SHP77 treated with DMSO at 0.1 percent for 48 hours (cell line): ENCODE results near the gene RAPGEF6.
"Not testable (repeated sequence)": the region's sequence is repeated elsewhere in the genome, so short reads cannot be mapped to it uniquely, and the experiment has no call there.

Source experiments
- DNase-seq: peaks from one replicate; lab custom pipeline; 2025; lab: John Stamatoyannopoulos, UW

Gene RAPGEF6

DNA sequence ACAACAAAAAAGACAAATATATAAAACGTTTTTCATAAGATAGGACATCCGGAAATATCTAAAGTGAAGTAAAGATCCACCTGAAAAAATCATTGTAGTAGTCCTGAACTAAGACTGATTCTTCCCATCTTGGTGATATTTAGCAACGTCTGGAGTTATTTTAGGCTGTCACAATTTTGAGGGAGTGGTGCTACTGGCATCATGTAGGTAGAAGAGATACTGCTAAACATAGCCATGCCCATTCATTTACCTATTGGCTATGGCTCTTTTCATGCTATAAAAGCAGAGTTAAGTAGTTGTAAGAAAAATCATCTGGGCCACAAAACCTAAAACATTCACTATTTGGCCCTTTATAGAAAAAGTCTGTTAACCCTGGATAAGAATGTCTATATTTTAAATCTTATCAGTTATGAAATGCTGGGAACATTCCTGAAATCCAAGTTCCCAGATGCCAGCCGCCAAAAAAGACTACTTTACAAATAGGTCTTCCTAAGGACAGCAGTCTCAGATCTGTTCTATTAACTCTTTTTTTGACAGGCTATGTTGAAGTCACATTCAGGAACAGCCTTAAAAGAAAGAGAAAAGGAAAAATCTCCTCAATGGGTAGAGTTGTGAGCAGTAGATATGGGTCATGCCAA lies 27.0 kb downstream of the RAPGEF6 start:
- DNase-seq: no peak

DNA sequence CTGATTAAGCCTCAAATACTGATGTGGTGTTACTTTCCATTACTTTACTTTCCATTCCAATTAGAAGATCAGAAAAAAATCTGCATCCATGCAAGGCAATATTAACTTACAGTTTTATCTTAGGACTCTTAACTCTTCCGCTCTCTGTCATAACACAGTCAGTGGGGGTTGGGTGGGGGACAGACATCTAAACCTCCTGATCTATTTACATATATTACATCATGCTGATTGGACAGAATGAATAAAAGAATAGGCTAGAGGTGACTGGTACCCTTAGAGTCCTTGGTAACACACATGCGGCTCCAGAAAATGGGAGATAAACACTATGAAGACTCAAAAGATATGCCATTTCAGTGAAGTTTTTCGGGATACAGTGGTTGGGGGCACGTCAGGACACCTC lies 27.6 kb downstream of the RAPGEF6 start:
- no peak for DNase-seq

DNA sequence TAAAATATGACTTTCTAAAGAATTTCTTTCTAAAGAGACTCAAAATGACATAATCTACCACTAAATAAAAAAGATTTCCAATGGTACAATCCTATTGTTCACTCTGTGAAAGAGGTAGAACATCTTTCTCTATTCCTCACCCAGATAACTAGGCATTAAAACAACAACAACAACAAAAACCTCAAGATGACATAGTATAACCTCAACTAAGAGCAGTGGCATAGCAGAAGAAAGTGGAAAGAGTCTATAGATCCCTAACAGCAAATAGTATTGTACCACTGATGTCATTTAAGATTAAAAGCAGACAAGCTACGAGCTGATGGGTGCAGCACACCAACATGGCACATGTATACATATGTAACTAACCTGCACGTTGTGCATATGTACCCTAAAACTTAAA lies 29.9 kb downstream of the RAPGEF6 start:
- no peak for DNase-seq

DNA sequence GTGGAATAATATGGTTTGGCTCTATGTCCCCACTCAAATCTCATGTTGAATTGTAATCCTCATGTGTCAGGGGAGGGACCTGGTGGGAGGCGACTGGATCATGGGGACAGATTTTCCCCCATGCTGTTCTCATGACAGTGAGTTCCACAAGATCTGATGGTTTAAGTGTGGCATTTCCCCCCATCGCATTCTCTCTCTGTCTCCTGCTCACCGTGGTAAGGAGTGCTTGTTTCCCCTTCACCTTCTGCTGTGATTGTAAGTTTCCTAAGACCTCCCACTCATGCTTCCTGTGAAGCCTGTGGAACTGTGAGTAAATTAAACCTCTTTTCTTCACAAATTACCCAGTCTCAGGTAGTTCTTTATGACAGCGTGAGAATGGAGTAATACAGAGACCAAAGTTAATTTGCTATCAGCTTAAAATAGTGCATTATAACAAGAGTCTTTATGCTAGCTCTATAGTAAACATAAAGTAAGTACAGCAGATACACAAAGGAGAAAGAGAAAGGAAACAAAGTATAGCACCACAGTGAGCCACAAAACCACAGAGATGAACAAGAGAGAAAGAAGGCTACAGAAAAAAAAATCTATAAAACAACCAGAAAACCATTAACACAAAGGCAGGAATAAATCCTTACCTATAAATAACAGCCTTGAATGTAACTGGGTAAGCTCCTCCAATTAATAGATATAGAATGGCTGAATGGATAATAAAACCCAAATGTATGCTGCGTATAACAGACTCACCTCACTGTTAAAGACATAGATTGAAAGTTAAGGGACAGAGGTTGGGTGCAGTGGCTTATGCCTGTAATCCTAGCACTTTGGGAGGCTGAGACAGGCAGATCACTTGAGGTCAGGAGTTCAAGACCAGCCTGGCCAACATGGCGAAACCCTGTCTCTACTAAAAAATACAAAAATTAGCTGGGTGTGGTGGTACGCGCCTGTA lies 39.7 kb downstream of the RAPGEF6 start:
- DNase-seq: no peak

DNA sequence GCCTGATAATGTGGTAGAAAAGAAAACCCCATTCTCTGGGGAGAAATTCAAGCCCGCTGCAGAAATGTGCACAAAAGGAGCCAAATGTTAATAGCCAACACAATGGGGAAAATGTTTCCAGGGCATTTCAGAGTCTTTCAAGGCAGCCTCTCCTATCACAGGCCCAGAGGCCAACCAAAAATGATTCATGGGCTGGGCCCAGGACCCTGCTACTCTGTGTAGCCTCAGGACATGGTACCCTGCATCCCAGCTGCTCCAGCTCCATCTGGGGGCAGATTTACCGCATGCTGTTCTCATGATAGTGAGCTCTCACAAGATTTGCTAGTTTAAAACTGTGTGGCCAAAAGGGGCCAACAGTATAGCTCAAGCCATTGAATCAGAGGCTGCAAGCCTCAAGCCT lies 41.1 kb downstream of the RAPGEF6 start:
- no peak for DNase-seq

DNA sequence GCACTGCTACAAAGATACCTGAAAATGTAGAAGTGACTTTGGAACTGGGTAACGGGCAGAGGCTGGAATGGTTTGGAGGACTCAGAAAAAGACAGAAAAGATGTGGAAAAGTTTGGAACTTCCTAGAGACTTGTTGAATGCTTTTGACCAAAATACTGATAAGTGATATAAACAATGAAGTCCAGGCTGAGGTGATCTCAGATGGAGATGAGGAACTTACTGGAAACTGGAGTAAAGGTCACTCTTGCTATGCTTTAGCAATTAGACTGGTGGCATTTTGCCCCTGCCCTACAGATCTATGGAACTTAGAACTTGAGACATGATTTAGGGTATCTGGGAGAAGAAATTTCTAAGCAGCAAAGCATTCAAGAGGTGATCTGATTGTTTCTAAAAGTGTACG lies 41.6 kb downstream of the RAPGEF6 start:
- DNase-seq: not testable (repeated sequence)

DNA sequence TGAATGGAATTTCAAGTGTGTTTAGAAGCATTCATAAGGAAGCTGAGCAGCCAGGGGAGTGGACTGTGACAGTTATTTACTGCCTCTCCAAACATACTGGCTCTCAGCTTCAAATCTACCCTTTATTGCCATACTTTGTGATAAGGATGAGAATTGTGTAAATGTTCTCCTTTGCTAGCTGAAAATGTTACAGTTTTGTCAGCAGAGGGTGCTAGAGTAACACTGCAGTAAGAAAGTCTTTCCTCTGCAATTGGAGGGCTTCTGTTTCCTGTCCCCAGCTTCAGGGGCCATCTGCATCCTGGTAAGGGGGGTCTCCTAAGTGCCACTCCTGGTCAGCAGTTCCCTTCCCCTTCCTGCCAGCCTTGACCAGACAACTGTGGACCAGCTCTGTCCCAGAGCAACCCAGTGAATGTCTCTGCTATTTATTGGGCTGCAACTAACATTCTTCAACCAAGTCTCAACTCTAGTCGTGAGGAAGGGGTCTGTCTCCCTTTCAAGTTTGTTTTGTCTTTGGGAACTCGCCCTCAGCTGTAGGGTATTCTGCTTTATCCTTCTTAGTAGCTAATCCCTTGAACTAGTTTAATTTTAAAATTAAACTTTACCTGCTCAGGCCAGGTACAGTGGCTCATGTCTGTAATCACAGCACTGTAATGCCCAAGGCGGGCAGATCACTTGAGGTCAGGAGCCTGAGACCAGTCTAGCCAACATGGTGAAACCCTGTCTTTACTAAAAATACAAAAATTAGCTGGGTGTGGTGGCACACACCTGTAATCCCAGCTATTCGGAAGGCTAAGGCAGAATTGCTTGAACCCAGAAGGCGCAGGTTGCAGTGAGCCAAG lies 45.3 kb downstream of the RAPGEF6 start:
- peak; percentile 66 for DNase-seq

DNA sequence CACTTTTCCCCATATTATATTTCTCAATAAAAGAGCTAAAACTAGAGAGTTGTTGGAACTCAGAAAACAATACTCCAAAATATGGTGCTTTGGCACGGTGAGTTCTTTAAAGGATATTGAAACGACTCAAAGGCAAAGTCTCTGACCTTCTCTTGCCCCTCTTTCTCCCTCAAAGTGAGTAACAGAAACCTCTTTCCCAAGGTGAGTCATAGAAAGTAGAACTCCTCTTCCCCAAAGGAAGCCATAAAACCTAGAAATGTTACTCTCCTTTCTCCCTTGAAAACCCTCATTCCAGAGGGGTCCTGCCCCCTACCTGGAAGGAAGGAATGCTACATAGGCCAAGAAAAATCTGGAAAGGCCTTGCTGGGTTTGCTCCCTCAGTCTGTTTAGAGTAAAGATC lies 47.5 kb downstream of the RAPGEF6 start:
- DNase-seq: no peak

DNA sequence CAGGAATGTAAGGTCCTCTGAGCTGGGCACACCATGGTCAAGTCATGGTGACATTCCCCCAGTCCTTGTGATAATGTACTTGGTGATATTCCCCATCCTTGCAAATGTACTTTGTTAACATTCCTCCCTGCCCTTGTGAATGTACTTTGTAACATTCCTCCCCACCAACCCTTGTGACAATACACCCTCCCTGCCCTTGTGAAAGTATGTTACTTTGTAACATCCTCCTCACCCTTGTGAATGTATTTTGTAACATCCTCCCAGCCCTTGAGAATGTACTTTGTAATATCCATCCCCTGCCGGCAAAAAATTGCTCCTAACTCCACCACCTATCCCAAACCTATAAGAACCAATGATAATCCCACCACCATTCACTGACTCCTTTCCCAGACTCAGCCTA lies 53.3 kb downstream of the RAPGEF6 start:
- no peak for DNase-seq

DNA sequence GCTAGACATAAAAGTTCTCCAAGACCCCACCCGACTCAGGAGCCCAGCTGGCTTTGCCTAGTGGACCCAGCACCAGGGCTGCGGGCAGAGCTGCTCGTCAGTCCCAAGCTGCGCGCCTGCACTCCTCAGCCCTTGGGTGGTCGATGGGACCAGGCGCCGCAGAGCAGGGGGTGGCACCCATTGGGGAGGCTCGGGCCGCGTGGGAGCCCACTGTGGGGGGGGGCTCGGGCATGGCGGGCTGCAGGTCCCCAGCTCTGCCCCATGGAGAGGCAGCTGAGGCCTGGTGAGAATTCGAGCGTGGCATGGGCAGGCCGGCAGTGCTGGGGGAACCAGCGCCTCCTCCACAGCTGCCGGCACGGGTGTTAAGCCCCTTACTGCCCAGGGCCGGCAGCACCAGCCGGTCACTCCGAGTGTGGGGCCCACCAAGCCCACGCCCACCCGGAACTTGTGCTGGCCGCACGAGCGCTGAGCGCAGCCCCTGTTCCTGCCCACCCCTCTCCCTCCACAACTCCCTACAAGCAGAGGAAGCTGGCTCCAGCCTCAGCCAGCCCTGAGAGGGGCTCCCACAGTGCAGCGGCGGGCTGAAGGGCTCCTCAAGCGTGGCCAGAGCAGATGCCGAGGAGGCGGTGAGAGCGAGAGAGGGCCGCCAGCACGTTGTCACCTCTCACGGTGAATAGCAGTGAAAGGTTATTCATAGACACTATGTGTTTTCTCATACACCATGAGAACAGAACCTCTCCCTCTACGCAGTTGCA lies 54.9 kb downstream of the RAPGEF6 start:
- DNase-seq: no peak

DNA sequence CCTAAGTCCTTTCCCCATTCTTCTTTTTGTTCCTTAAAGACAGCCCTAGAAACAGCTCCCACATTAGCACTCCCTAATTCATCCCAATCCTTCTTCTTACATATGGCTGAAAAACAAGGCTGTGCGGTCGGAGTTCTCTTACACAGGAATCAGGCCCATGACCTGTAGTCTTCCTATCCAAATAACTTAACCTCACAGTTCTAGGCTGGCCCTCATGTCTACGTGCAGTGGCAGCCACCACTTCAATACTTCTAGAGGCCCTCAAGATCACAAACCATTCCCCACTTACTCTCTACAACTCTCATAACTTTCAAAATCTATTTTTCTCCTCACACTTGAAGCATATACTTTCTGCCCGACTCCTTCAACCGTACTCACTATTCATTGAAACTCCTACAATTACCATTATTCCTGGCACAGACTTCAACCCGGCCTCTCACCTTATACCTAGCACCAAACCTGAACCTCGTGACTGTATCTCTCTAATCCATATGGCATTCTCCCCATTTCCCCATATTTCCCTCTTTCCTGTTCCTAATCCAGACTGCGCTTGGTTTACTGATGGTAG lies 59.3 kb downstream of the RAPGEF6 start:
- DNase-seq: no peak

DNA sequence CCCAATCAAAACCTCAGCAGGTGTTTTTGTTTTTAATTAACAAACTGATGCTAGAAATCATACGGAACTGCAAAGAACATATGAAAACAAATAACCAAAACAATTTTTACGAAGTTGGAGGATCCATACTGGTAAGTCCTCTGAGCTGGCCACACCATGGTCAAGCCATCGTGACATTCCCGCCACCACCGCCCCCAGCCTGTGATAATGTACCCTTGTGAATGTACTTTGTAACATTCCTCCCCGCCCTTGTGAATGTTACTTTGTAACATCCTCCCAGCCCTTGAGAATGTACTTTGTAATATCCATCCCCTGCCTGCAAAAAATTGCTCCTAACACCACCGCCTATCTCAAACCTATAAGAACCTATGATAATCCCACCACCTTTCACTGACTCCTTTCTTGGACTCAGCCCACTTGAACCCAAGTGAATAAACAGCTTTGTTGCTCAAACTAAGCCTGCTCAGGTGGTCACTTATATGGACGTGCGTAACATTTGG lies 63.3 kb downstream of the RAPGEF6 start:
- no peak for DNase-seq

DNA sequence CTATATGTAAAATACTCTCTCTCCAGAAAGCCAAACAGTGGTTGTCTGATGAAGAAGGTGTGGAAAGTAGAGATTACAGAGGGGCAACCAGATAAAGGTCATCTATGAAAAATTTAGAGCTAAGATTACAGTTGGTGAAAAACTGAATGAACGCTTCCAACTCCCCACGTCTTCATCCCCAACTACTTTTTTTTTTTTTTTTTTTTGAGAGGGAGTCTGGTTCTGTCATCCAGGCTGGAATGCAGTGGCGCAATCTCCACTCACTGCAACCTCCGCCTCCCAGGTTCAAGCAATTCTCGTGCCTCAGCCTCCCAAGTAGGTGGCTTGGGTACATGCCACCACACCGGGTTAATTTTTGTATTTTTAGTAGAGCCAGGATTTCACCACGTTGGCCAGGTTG lies 64.3 kb downstream of the RAPGEF6 start:
- DNase-seq: no peak

DNA sequence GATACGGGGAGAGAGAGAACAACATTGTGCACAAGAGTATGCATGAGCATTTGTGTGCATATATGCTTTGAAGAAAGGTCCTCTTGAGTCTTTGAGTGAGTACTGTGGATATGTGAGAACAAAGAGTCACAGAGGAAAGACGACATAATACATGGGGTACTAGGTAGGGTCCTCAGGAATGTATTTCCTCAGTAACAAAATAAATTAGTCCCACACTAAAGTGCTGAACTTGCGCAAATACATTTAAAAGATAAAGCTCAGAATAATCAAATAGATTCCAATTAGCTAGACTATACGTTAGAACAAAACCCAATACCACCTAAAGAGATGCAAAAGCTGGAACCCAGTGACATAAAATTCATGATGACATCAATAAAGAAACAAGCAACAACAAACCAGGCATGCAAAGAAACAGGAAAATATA lies 70.8 kb downstream of the RAPGEF6 start:
- no peak for DNase-seq

DNA sequence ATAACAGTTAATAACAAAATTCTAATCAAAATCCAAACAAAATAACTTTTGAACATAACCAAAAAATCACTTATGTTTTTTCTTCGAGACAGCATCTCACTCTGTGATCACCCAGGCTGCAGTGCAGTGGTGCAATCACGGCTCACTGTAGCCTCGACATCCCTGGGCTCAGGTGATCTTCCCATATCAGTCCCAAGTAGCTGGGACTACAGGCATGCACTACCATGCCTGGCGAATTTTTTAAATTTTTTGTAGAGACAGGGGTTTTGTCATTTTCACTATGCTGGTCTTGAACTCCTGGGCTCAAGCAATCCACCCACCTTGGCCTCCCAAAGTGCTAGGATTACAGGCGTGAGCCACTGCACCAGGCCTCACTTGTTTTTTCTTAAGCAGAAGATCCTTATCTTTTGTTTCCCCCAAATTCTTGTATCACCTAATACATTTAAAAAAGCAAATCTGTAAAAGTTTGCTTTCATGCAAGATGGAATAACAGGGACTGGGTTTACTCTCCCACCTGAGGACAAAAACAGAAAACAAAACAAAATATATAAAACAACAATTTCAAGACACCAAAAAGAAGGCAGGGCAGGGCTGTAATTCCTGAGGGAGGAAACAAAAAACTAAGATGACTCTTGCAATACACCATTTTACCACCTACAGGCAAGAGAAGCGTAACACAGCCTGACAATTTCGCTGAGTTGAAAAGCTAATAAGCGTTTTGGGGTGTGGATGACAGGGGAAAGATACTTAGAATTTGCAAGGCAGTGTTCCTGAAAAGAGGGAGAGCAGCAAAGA lies 71.4 kb downstream of the RAPGEF6 start:
- no peak for DNase-seq

DNA sequence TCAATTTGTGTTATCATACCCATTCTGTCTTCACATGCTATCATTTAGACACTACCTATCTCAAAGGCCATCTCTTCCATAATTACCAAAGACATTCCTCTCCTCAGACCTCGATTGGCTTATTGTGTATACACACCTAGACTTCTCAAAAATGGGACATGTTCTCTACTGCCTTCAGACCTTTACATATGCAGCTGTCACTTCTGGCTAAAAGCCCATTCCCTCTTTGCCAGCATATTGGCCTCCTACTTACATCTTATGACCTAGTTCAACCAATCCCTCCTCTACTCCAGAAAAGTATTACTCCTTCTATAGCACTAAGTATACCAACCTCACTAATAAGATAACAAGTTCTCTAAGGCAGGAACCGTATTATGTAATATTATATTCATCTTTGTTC lies 84.4 kb downstream of the RAPGEF6 start:
- peak; percentile 33 for DNase-seq

DNA sequence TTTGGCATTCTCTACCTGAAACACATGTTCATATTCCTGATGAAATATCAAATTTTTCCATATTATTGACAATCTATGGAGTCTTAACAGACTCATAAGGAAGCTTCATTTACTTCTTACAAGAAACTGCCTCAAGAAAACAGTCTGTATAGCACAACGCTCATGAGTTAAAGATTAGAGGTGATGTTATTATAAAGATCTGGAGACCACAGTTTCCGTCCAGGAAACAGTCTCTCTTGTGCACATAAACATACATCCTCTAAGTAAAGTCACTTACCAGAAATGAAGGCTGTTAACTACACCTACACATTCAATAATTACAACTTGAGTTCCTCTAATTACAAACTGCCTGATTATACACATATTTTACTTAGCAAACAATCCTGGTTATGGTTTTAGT lies 86.9 kb downstream of the RAPGEF6 start:
- no peak for DNase-seq

DNA sequence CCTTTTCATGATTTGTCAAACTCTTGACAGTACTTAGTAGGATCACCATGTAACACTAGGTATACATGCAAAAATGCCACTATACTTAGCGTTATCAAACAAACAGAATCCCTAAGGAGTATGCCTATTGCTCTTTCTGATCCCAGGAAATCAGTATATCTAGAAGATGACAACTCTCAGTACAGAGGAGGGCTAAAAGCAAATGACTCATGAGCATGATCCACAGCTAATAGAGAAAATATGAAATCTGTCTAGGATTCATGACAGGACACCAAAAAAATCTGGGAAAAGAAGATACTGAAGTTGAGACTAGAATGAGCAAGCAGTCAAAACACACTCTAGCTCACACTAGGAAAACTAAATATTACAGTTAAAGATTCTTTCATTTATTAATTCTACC lies 89.2 kb downstream of the RAPGEF6 start:
- DNase-seq: no peak

DNA sequence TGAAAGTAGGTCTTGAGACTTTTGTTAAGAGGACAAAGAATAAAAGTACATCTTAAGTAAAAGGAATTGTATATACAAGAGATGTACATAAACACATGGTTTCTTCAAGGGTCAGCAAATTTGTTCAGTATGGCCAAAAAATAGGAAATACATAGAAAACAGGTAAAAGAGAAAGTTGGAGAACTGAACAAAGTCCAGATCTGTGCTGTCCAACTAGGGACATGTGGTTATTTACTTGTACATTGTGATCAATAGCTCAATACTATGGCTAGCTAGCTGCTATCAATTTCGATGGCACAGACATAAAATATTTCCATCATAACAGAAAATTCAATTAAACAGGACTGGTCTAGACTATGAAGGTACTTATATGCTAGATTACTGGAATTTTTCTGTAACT lies 92.3 kb downstream of the RAPGEF6 start:
- no peak for DNase-seq

DNA sequence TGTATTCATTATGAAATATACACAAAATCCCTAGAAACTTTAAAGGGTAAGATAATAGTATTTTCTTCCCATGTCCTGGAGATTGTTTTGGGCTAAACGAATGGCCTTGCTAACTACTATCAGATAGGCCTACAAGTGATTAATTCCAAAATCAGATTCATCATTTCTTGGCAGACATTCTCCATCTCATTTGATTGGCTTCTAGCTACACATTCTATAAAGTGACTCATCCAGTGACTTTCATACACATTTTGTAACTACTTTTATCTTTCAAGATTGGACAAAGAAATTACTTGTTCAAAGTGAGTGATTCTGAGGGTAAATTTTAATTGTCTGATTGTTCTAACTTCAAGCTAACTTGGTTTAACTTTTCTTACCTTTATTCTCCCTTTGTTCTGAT lies 93.3 kb downstream of the RAPGEF6 start:
- DNase-seq: no peak

DNA sequence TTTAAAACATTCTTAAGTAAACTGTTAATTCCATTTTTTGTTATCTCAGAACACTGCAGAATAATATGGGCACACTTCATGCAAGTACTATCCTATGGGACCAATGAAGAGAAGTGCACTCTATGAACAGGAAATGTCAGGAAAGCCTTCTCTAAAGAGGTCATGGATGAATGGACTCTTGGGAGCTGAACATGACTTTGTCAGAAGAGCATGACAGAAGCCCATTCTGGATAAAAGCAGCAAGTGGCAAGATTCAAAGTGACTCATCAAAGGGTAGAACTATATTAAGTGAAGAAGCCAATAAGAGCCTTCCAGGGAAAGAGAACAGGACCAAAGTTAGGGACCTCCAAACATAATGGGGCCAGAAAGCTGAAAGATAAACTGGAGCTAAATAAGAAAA lies 94.0 kb downstream of the RAPGEF6 start:
- no peak for DNase-seq
